ENCODE measurements around the gene ACHE.

Gene ACHE

GRCh38 chr7:100896732-100897608 is 1.3 kb upstream of the ACHE start:
- peak; percentile 57 for DNase-seq (ENCODE audit: low spot score)

DNA sequence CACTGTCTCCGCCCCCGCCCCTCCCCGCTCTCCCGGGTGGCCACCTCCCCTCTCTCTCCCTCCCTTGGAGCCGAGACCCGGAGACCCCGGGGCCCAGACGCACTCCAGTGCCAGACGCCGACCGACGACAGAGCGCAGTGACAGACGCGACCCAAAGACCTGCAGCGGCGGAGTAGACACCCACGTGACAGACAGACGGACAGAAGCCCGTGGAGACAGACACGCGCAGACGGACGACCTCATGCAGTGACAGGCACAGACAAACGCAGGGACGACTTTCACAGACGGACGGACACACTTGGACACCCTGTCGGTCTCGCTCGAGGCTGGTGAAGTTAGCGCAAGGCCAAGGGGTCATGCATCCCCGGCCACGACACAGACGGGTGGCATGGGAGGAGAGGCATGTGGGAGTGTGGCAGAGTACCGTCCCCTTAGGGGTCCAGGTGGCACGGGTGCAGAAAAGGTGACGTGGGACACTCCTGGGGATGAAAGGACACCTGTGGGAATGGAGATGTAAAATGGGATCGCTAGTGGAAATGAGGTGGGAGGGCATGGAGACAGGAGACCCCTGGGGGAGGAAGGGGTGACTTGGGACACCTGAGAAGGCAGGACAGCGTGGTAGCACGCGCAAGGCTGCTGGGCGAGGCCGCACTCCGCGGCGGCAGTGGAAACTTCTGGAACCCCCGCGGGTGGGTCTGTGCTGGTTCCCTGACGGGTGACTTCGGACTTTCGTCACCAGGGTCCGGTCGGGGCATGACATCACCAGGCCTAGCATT is 456 bp upstream of the ACHE start:
- no peak for DNase-seq (ENCODE audit: low spot score)

- no peak for DNase-seq (ENCODE audit: low spot score)
Observed at GRCh38 chr7:100894860-100895700, 608 bp downstream of the ACHE start.

DNA sequence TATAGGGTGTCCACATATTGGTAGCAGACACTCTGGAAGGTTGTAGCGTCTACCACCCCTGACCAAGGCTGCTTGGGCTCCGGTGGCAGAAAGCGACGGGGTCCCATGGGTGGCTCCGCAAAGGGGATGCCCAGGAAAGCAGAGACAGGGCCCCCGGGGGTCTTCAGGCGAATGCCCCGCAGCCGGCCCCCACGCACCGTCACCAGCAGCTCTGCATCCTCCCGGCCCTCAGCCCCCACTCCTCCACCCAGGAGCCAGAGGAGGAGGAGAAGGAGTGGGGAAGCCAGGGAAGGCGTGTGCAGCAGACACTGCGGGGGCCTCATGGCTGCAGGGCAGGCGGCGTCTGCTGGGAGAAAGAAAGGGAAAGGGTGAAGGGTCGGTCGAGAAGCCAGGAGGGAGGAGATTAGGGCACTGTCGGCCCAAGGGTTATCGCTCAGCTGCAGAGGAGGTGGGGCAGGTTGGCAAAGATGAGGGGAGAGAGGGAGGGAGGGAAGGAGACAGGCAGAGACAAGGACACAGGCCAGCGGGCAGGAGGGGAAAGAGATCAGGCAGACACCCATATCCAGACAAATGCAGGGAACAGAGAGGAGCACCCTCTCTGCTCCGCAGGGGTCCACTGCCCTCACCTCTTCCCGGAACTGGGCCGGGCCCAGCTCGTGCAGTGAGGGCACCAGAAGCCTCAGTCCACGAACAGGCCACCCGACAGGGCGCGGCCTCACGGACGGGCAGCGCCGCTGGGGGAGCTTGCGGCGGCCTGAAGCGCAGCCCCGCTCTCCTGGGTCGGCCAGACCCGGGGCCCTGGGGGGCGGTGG is 1.6 kb downstream of the ACHE start:
- DNase-seq (ENCODE audit: low spot score) = no peak

GRCh38 chr7:100893318-100893895 is 2.3 kb downstream of the ACHE start:
- DNase-seq (ENCODE audit: low spot score) = no peak

- no peak for DNase-seq (ENCODE audit: low spot score)
Observed at GRCh38 chr7:100892364-100893317, 3.0 kb downstream of the ACHE start.

DNA sequence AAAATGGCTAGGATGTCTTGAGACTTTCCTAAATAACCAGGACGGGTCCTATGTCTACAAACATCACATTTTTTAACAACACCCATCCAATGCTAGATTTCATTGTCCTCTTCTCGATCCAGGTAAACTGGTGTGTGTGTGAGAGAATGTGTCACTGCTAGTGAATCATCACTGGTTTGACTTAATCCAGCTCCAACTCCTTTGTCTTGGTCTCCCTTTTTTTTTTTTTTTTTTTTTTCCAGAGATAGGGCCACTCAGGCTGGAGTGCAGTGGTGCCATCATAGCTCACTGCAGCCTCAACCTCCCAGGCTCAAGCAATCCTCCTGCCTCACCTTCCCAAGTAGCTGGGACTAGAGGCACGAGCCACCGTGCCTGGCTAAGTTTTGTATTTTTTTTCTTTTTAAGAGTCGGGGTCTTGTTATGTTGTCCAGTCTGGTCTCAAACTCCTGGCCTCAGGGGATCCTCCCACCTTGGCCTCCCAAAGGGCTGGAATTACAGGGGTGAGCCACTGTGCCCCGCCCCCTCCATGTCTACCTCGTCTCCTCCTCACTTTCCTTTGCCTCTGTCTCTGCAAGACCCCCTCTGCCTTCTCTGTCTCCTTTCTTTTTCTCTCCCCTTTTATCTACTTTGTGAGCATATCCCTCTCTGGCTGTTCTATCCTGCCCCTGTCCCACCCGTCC is 4.0 kb downstream of the ACHE start:
- DNase-seq (ENCODE audit: low spot score) = no peak

GRCh38 chr7:100890653-100891567 is 4.8 kb downstream of the ACHE start:
- no peak for DNase-seq (ENCODE audit: low spot score)

DNA sequence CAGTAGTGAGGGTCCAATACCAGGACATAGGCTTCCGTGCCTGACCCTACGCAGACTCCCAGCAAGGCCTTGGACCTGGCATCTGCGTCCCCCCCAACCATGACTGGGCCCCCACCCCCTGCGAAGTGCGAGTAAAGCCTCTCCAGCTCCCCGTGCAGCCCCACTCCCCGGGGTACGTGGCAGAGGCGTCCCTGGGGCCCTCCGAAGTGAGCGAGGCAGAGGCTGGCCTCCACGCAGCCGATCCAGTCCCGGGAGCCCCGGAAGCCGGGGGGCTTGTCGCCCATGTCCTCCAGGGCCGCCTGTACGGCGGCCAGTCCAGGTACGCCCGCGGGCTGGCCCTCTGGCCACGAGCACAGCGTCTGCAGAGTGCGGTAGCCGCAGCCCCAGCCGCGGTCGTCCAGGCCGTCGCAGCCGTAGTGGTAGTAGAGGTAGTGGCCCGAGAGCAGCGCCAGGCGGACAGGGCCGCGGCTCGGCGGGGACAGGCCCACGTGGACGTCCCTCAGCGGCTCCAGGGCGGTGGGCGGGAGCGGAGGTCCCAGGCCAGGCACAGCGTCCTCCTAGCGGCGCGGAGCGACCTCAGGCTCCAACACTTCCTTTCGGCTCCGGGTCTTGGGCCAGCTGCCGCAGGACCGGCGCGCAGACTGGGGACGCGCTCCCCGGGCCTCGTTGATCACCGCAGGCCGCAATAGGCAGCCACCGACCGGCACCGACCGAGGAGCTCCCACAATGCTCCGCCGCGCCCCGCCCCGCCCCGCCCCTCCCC is 6.5 kb downstream of the ACHE start, which contains the start of gene UFSP1:
TSS of gene UFSP1 (minus strand) at position 728 of the 763 bp plus-strand sequence. CDS start at position 284, 444 bp downstream.
- no peak for DNase-seq (ENCODE audit: low spot score)

DNA sequence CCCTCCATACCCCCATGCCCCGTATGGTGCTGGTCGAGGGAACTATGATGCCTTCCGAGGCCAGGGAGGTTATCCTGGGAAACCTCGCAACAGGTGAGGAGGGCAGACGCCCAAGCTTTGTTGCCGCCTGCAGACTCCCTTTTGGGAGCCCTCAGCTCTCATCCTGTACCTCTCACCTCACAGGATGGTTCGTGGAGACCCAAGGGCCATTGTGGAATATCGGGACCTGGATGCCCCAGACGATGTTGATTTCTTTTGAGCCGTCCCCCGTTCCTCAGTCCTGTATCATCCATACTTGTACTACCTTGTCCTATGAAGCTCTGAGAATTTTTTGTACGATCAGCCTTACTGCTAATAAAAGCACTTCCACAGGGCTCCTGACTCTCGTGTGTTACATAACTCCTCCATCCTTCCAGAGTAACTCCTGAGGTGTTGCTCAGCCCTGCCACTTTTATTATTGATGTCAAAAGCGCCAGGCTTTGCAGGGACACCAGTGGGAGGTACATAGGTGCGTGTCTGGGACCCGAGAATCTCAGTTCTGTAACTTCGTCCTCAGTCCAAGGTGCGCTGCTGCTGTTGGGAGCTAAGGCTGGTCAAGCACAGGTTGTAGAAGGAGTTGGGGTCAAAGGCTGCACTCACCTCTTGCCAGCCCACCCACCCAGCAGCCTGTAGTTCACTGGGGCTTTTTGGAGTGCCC is 7.2 kb downstream of the ACHE start:
- no peak for DNase-seq (ENCODE audit: low spot score)

- DNase-seq (ENCODE audit: low spot score) = no peak
Observed at GRCh38 chr7:100887516-100888290, 8.0 kb downstream of the ACHE start.

DNA sequence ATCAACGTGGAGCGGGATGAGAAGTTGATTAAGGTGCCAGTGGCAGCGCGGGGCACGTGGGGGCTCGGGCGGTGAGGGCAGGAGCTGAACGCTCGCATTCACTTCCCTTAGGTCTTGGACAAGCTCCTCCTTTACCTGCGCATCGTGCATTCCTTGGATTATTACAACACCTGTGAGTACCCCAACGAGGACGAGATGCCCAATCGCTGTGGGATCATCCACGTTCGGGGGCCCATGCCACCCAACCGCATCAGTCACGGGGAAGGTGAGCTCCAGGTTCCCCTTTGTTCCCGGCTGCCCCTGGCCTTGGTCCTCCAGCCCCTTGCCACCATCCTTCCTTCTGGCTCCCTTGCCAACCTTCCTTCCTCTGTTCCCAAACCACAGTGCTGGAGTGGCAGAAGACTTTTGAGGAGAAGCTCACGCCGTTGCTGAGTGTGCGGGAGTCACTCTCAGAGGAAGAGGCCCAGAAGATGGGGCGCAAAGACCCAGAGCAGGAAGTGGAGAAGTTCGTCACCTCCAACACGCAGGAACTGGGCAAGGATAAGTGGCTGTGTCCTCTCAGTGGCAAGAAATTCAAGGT is 8.7 kb downstream of the ACHE start:
- DNase-seq (ENCODE audit: low spot score) = no peak

DNA sequence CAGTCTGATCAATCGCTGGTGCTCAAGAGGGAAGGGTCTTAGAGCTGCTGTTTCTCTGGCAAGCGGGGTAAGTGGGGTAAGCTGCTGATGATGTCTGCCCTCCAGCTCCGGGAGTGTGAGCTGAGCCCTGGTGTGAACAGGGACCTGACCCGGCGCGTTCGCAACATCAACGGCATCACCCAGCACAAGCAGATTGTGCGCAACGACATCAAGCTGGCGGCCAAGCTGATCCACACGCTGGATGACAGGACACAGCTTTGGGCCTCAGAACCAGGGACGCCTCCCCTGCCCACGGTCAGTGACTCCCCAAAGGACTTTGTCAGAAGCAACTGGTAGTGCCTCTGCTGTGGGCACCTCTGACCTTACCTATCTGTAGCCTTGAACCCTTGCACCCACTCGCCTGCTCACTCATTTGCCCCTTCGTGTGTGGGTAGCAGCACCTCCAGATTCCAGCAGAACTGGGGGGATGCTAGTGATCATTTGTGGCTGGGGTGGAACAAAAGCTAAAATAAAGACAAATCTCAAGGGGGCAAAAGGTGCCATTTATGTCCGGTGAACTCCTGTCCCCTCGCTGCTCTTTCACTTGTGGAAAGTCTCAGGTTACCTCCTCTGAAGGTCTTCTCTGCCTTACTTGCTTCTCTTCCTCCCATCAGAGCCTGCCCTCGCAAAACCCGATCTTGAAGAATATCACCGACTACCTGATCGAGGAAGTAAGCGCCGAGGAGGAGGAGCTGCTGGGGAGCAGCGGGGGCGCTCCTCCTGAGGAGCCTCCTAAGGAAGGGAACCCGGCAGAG is 9.3 kb downstream of the ACHE start:
- no peak for DNase-seq (ENCODE audit: low spot score)

GRCh38 chr7:100885440-100886141 is 10.1 kb downstream of the ACHE start:
- DNase-seq (ENCODE audit: low spot score) = no peak
